ENCODE measurements around the gene PHF24.

DNA sequence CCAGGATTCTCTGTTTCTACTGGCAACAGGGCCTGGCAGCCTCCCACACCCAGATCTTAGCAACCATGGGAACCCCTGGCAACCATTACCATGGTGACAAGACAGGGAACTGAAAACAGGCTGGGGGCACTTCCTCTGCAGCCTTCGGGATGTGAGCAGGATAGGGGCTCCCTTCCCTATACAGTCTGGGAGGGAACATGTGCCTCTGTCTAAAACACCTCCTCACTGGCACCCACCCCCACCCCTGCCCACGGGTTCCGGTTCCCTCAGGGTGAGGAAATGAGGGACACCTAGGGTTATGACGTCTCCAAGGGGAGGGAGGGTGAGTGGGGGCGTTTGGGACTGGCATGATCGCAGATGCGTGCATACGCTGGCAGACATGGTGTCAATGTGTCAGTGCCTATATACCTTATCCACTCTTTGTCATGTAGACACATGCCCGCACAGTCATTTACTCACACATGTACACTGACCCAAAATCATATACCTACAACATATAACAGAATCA lies 28.5 kb downstream of the PHF24 start:
- TF ChIP-seq, protein P1, sequence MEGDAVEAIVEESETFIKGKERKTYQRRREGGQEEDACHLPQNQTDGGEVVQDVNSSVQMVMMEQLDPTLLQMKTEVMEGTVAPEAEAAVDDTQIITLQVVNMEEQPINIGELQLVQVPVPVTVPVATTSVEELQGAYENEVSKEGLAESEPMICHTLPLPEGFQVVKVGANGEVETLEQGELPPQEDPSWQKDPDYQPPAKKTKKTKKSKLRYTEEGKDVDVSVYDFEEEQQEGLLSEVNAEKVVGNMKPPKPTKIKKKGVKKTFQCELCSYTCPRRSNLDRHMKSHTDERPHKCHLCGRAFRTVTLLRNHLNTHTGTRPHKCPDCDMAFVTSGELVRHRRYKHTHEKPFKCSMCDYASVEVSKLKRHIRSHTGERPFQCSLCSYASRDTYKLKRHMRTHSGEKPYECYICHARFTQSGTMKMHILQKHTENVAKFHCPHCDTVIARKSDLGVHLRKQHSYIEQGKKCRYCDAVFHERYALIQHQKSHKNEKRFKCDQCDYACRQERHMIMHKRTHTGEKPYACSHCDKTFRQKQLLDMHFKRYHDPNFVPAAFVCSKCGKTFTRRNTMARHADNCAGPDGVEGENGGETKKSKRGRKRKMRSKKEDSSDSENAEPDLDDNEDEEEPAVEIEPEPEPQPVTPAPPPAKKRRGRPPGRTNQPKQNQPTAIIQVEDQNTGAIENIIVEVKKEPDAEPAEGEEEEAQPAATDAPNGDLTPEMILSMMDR (IDR thresholded peaks at IDR 0.05): no peak
- no peak for TF ChIP-seq POLR2AphosphoS5 (IDR thresholded peaks at IDR 0.05)
- TF ChIP-seq POLR2A (IDR thresholded peaks at IDR 0.05; ENCODE audit: low read depth): no peak
